Activated CD8-positive, alpha-beta T cell treated with anti-CD3 and anti-CD28 coated beads for 36 hours (primary cell): ENCODE data around the gene GRAMD4. TPM values are rescaled to one million over a fixed set of nuclear protein-coding genes. Genes with fewer than 3 reads are reported as not detected.
A peak's percentile ranks its signal among the peaks of the same experiment; 100 is the strongest.

Source experiments
- ATAC-seq: fragments of 200-7000 bp; cut with Tn5 transposase; one replicate; pipeline ENCODE4 v1.10.0; 2021; ENCODE audit warnings: mild to moderate bottlenecking, moderate library complexity
- CTCF ChIA-PET: fragments of 350-600 bp; sonication (Branson Sonifier 250); formaldehyde crosslinking; loops from one replicate; lab custom pipeline; 2021; ENCODE audit warnings: antibody characterized with exemption; lab: Charles Lee
- POLR2A ChIA-PET: fragments of 350-600 bp; sonication (Branson Sonifier 250); formaldehyde crosslinking; loops from one replicate; lab custom pipeline; 2021; ENCODE audit warnings: antibody characterized with exemption; lab: Charles Lee
- DNase-seq: peaks from one replicate; pipeline ENCODE4 v3.0.0-alpha.2; 2020
- H3K27ac Mint-ChIP-seq: one replicate; pipeline ENCODE4 v1.8.0; 2021; ENCODE audit warnings: mild to moderate bottlenecking, mixed read lengths
- H3K27me3 Mint-ChIP-seq: one replicate; pipeline ENCODE4 v1.8.0; 2021; ENCODE audit warnings: mixed read lengths
- H3K36me3 Mint-ChIP-seq: one replicate; pipeline ENCODE4 v1.8.0; 2021; ENCODE audit warnings: low read depth, mixed read lengths
- H3K4me1 Mint-ChIP-seq: one replicate; pipeline ENCODE4 v1.8.0; 2021; ENCODE audit warnings: low read depth, mixed read lengths
- H3K4me3 Mint-ChIP-seq: one replicate; pipeline ENCODE4 v1.8.0; 2021; ENCODE audit warnings: mild to moderate bottlenecking, moderate library complexity, mixed read lengths
- H3K9me3 Mint-ChIP-seq: one replicate; pipeline ENCODE4 v1.8.0; 2021; ENCODE audit warnings: mixed read lengths
- intact Hi-C: fragments of 100-400 bp; cut with micrococcal nuclease; formaldehyde crosslinking; loops from one replicate; pipeline ENCODE4 v1.10.0; 2022
- total RNA-seq, 2 experiments: library from RNA; stranded (reverse); gene quantifications; one replicate each; pipeline ENCODE4 v1.2.3, GENCODE V29; 2021
- TF ChIP-seq, protein P1 (sequence below): fragments of 200-600 bp; IDR thresholded peaks from one replicate; pipeline ENCODE4 v1.8.0; 2022; ENCODE audit warnings: antibody characterized with exemption, mild to moderate bottlenecking

GRAMD4 gene
- total RNA-seq, 2 experiments from 2014 or later = 26.9 to 28.1 TPM

DNA sequence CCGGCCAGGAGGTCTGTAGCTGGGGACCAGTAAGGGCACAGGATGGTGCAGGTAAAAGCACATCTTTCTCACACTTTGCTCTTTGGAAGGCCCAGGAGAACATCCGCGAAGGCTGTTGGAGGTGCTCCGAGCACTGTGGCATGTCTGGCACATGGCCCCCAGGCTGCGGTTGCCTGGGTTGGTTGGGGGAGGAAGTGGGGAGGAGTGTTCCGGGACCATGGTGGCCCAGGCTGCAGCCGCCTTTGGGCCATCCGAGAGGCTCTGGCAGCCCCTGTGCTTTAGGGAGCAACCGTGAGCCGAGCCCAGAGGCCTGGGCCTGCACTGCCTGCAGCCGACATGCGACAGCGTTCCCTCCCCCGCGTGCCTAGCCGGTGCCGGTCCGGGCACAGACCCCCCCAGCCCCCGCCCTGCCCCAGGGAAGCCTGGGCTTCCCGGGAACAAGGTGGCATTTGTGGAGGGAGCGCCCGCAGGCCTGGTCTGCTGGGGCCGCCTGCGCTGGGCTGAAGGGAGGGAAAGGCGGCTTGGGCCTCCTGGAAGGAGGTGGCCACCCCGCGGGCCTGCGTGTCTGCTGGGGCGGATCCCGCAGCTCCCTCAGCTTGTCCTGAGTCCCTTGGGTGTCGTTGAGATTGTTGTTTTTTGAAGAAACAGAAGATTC, 57.9 kb downstream of the GRAMD4 start:
- intact Hi-C loops = loop anchor here (10.0 kb wide), 1 partner anchor 93 kb away; no protein-coding TSS in a partner anchor
- ATAC-seq (no peak), DNase-seq (peak; percentile 32)
- POLR2A ChIA-PET = interaction anchor here (1.1 to 1.3 kb wide), 2 partner anchors 8 to 87 kb away, joined by 3 read pairs; no protein-coding TSS in a partner anchor
- H3K36me3 Mint-ChIP-seq = peaks cover 8% of the 10 kb centered on the region
- TF ChIP-seq, protein P1, sequence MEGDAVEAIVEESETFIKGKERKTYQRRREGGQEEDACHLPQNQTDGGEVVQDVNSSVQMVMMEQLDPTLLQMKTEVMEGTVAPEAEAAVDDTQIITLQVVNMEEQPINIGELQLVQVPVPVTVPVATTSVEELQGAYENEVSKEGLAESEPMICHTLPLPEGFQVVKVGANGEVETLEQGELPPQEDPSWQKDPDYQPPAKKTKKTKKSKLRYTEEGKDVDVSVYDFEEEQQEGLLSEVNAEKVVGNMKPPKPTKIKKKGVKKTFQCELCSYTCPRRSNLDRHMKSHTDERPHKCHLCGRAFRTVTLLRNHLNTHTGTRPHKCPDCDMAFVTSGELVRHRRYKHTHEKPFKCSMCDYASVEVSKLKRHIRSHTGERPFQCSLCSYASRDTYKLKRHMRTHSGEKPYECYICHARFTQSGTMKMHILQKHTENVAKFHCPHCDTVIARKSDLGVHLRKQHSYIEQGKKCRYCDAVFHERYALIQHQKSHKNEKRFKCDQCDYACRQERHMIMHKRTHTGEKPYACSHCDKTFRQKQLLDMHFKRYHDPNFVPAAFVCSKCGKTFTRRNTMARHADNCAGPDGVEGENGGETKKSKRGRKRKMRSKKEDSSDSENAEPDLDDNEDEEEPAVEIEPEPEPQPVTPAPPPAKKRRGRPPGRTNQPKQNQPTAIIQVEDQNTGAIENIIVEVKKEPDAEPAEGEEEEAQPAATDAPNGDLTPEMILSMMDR = no peak
- peak overlapping the region; percentile 61 for H3K27ac Mint-ChIP-seq
- H3K27me3 Mint-ChIP-seq = no peaks in the 10 kb centered on the region
- peaks cover 37% of the 10 kb centered on the region for H3K4me1 Mint-ChIP-seq
- no peaks in the 10 kb centered on the region for H3K9me3 Mint-ChIP-seq
- no peak overlapping the region for H3K4me3 Mint-ChIP-seq
- CTCF ChIA-PET = interaction anchor here (1.2 to 1.8 kb wide), 2 partner anchors 114 to 125 kb away, joined by 3 to 5 read pairs; no protein-coding TSS in a partner anchor

DNA sequence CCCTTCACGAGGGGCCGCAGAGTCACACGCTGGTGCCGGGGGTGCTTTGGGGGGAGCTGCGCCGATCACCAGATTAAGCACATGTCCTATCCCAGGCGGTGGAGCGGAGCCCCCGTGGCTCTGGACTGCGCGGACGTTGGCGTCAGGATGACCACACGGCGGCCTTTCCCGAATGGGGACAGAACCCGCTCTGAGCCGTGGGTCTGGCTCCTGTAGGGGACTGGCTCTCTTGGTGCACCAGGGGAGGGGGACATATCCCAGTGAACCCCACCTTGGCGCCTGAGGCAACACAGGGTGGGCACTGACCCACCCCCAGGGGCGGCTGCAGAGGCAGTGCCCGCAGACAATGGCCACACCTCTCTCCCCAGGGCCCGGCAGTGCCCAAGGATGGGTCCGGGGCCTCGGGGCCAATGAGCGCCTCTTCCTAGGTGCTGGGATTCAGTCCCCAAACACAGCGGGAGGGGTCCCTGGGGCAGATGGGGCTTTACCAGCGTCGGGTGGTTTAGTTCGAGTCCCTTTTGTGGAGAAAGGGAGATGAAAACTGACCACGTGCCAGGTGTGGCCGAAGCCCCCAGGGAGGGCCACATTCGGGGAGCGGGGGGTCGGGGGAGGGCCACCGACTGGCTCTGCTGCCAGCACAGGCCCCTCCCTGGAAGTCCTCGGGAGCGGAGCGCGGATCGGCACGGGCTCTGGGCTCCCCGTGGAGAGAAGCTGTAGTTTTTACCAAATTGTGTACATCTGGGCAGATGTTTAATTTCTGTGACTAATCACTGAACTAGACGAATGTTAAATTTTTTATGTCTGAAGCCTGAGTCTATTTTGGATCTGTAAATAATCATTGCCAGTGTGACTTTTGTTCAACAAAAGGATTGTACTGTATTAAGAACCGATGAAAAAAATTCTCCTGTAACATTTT, 58.9 kb downstream of the GRAMD4 start:
- no peak for DNase-seq
- TF ChIP-seq, protein P1 = no peak
- Mint-ChIP-seq H3K27ac (no peak overlapping the region), H3K27me3 (no peaks in the 10 kb centered on the region), H3K9me3 (no peaks in the 10 kb centered on the region), H3K36me3 (peaks cover 8% of the 10 kb centered on the region), H3K4me1 (peaks cover 29% of the 10 kb centered on the region), H3K4me3 (no peak overlapping the region)
- POLR2A ChIA-PET = interaction anchor here (1.1 kb wide), 1 partner anchor 86 kb away, joined by 3 read pairs; no protein-coding TSS in a partner anchor
- CTCF ChIA-PET = interaction anchor here (1.2 to 1.8 kb wide), 2 partner anchors 115 to 124 kb away, joined by 3 to 5 read pairs; no protein-coding TSS in a partner anchor
- intact Hi-C loops = loop anchor here (10.0 kb wide), 1 partner anchor 94 kb away; no protein-coding TSS in a partner anchor
- ATAC-seq = no peak

DNA sequence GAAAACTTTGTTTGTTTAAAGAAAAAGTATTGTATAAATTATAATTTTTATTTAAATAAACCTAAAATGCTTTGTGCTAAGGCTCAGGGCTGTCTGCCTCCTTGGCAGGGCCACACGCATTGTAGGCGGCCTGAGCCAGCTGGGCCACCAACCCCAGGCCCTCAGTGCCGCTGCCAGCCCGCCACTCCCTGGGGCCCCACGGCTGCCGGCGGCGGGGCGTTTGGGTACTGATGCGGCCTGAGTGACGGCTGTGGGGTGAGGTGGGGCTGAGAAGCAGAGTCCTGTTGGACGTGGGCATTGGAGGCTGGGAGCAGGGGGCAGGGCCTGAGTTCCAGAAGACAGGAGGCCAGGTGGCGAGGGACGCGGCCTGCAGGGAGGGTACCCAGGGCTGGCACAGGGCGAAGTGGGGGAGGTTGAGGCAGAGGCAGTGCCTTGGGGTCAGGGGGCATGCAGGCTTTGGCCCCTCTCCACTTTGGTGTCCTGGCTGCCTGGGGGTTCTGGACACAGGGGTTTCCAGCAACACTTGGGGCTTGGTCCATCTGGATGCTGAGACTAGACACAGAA, 59.6 kb downstream of the GRAMD4 start:
- Mint-ChIP-seq H3K27me3 (no peaks in the 10 kb centered on the region), H3K4me1 (peaks cover 30% of the 10 kb centered on the region), H3K27ac (no peak overlapping the region), H3K9me3 (no peaks in the 10 kb centered on the region), H3K4me3 (no peak overlapping the region), H3K36me3 (peaks cover 8% of the 10 kb centered on the region)
- intact Hi-C loops = loop anchor here (10.0 kb wide), 1 partner anchor 95 kb away; no protein-coding TSS in a partner anchor
- TF ChIP-seq, protein P1 = no peak
- CTCF ChIA-PET = interaction anchor here (2.7 kb wide), 1 partner anchor 116 kb away, joined by 12 read pairs; no protein-coding TSS in a partner anchor
- no peak for ATAC-seq
- POLR2A ChIA-PET = no interaction called here
- DNase-seq = no peak

DNA sequence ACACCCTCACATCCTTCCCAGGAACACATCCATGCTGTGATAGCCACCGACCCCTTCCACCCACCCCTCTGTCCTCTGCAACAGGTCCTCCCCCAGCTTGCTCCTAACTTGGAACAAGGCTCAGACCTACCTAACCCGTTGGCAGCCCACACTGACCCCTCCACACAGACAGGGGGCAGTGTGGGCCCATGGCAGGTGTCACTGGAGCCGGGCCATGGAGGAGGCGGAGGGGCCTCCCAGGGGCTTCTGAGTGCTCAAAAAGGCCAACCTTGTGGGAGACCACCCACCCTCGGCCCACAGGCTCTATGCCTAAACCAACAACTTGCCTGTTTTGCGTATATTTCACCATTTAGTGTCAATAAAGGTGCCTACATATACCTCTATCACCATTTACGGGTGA, 60.8 kb downstream of the GRAMD4 start:
- Mint-ChIP-seq H3K4me3 (no peak overlapping the region), H3K4me1 (peaks cover 27% of the 10 kb centered on the region), H3K27me3 (no peaks in the 10 kb centered on the region), H3K36me3 (peaks cover 8% of the 10 kb centered on the region), H3K9me3 (no peaks in the 10 kb centered on the region), H3K27ac (no peak overlapping the region)
- DNase-seq = peak; percentile 44
- intact Hi-C loops = no loop called here
- POLR2A ChIA-PET = no interaction called here
- CTCF ChIA-PET = interaction anchor here (1.2 to 2.7 kb wide), 5 partner anchors 9 to 118 kb away, joined by 3 to 12 read pairs (median 5); no protein-coding TSS in a partner anchor
- ATAC-seq = peak; percentile 71
- TF ChIP-seq, protein P1 = peak; percentile 59
